GM12891 (cell line): ENCODE measurements around the gene LRCH2.

Experiments
- POLR2A ChIP-seq: IDR thresholded peaks from 2 replicates; pipeline ENCODE4 v1.6.1; 2011; ENCODE audit warnings: low read depth, low read length, control low read depth
- POLR2AphosphoS5 ChIP-seq: IDR thresholded peaks from 2 replicates; pipeline ENCODE4 v1.6.1; 2011; ENCODE audit warnings: low read depth, low read length, control low read depth
- SPI1 ChIP-seq: IDR thresholded peaks from 2 replicates; pipeline ENCODE4 v1.6.1; 2011; ENCODE audit warnings: low read depth, low read length, control low read depth

- no peak for TF ChIP-seq POLR2AphosphoS5
- TF ChIP-seq SPI1: no peak
- TF ChIP-seq POLR2A: no peak
Measured at GRCh38 chrX:115255003-115255402, 21.1 kb upstream of the LRCH2 start.
